HG02870 (cell line): ENCODE measurements around the gene ALPI.

Experiments
- ATAC-seq: cut with Tn5 transposase; IDR thresholded peaks from one replicate; pipeline ENCODE4 v1.9.1; 2021; ENCODE audit warnings: mild to moderate bottlenecking, moderate library complexity; ENCODE audit not compliant: unreplicated experiment

The ALPI gene

DNA sequence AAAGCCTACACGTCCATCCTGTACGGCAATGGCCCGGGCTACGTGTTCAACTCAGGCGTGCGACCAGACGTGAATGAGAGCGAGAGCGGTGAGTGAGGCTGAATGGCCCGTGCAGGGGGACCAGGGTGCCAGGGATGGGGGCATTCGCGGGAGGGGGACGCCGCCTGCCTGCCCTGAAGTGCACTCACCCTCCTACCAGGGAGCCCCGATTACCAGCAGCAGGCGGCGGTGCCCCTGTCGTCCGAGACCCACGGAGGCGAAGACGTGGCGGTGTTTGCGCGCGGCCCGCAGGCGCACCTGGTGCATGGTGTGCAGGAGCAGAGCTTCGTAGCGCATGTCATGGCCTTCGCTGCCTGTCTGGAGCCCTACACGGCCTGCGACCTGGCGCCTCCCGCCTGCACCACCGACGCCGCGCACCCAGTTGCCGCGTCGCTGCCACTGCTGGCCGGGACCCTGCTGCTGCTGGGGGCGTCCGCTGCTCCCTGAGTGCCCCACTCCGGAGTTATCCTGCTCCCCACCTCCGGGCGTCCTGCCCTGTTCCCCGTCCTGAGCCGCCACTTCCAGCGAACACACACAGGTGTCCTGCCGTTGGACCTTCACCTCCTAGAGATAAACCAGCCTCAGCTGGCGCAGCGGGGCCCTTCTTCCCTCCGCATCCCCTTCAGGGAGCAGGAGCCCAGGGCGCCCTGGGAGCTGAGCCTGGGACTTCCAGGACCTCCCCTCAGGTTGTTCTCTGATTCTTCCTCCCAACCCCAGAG is 2.9 kb downstream of the ALPI start:
- no peak for ATAC-seq

DNA sequence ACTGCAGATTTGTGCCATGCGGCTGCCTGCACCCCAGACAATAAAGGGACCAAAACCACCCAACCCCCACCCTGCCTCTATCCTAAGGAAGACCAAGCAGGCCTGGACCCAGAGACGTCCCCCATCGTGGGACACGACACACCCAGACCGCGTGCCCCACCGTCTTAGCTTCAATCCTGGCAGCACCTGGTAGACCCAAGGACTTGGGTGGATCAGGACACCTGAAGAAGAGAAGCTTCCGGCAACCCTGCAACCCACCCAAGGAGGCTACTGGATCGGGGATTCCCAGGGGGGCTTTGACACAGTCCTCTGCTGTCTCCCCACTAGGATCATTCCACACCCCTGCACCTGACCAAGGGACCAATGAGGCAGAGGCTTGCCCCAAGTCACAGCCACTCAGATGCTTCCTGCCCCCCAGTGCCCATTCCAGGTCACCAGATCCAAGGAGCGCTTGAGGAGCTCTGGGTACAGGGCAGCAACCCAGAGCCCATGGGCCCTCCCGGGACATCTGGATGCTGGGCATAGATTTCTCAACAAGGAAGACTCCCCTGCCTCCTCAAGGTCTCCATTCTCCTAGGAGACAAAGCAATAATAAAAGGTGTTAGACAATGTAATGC is 3.6 kb downstream of the ALPI start:
- ATAC-seq: no peak

DNA sequence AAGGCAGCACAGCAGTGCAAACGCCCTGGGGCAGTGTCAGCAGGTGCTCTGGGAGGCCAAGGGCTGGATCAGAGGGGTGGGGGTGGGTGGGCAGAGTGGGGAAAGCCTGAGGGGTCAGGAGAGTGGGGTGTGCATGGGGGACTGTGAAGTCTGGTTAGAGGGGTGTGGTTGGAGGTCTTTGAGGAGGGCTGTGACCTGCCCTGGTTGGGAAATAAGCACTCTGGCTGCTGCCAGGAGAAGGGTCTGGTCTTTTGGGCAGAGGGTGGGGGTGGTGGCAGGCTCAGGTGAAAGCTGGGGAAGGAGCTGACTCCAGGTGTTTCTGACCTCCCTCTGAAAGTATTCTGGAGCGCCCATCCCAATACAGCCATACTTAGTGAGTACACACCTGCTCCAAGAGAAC is 4.2 kb downstream of the ALPI start:
- no peak for ATAC-seq

DNA sequence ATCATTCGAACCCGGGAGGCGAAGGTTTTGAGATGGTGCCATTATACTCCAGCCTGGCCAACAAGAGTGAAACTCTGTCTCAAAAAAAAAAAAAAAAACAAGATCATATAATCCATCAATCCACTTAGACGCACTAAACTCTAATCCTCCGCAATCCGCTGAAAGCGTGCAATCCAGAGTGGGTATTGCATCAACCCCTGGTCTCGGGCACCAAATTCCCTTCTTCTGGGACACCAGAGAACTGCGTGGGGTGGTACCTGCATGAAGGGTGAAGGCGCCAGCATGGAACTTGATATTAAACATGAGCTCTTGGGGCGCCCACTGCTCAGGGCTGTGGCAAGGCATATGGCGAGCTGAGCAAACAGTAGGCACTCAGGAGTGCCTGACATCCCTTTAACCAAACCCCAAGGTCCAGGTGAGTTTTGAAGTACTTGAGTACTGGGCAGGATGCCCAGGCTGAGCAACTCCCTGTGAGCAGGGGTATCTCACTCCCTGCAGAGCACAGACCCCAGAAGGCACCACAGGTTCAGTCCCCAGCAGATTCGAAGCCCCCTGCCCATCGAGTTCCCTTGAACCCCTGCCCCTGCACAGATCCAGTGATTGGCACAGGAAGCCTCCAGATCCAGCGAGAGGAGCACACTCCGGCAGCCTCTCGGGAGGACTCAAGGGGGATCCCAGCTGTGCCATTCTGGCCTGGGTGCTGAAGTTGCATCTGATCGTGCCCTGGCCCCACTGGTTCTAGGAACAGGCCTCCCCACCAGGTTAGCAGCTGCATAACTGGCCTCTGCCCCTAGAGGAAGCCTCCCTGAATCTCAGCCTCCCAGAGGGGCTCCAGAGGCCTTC is 8.0 kb downstream of the ALPI start:
- ATAC-seq: no peak

DNA sequence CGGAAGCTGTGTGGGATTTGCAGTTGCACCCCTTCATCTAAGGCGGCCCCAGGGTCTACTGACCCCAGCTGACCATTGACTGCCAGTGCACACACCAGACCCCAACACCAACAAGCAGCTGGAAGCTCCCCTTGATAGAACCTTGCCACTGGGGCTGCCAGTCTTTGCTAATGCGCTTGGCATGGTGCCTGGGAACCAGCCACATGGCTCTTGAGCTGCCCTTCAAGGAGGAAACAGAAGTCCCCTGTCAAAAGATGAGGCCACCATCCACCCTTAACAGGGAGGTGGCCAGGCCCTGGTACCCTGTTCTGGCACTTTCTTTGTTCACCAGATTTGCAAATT is 8.6 kb downstream of the ALPI start:
- ATAC-seq: no peak

DNA sequence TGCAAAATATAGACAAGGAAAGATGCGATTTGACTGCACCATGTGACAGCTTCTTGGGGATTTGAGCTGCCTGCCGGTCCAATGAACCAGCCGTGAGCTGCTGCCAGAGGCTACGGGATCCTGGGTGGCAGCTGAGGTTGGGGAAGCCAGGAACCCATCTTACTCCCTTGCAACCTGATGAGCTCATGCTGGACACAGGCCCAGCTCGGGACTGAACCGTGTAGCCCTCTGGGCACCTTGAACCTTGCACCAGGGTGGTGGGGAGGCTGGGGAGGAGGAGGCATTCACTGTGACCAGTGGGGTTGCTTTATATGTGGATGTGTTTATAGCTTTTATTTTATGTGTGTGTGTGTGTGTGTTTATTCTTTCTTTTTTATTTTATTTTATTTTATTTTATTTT is 9.1 kb downstream of the ALPI start:
- no peak for ATAC-seq

DNA sequence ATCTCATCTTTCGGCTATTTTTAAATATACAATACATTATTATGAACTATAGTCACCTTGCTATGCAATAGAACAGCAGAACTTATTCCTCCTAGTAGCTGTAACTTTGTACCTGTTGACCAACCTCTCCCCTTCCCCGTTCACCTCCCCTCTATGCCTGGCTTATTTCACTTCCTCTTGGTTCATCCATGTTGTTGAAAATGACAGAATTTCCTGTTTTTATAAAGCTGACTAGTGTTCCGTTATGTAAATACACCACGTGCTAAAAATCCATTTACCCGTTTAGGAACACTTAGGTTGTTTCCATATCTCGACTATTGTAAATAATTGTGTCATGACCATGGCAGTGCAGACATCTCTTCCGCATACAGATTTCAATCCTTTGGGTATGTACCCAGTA is 10.3 kb downstream of the ALPI start:
- no peak for ATAC-seq

DNA sequence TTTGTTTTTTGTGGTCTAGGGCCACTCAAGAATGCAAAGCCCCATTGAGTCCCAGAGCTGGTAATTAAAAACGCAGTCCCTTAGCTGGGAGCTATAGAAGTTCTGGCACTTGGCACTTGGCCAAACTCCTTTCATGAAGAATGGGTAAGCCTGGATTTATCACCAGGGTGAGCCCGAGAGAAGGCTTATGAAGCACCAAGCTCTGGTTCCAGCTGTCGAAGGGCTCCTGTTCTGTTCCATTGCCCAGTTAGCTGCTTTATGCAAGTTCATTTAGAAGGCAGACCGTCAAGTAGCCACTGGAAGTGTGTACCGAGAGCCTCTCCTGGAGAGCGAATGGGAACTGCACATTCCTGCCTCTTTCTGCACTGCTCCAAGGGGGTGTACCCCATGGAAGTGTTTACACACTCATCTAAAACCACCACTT is 17.5 kb downstream of the ALPI start:
- ATAC-seq: no peak

DNA sequence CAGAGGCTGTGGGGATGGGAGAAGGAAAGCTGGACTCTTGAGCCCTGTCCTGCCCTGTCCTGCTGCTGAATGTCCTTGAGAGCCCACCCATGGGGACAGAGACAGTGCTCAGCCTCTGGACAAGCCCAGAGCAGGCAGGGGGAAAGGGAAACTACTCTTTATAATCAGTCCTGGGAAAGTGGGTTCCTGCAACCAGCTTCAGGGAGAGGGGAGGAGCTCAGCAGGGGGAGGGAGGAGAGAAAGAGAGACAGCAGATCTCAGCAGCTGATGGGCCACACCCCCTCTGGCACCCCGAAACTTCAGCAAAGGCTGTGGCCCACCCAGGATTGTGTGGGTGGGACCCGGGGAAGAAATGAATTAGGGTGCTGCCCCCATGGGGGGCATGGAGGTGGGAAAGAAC is 20.1 kb downstream of the ALPI start:
- no peak for ATAC-seq

DNA sequence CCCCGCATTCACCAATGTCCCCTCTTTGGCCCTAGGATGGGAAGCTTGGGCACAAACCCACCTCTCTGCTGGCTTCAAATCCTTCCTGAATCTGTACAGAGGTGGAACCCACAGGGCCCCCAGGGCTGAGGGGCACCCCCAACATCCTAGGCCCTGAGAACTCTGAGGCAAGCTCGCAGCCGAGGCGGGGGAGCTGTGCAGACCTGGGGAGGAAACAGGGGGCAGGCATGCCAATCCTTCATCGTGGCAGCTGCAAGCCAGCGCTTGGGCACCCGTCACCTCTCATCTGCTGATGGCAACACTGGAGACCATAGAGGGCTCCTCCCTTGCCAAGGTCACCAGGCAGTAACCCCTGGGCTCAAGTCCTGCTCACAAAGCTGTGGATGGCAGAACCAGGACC is 20.8 kb downstream of the ALPI start:
- no peak for ATAC-seq

DNA sequence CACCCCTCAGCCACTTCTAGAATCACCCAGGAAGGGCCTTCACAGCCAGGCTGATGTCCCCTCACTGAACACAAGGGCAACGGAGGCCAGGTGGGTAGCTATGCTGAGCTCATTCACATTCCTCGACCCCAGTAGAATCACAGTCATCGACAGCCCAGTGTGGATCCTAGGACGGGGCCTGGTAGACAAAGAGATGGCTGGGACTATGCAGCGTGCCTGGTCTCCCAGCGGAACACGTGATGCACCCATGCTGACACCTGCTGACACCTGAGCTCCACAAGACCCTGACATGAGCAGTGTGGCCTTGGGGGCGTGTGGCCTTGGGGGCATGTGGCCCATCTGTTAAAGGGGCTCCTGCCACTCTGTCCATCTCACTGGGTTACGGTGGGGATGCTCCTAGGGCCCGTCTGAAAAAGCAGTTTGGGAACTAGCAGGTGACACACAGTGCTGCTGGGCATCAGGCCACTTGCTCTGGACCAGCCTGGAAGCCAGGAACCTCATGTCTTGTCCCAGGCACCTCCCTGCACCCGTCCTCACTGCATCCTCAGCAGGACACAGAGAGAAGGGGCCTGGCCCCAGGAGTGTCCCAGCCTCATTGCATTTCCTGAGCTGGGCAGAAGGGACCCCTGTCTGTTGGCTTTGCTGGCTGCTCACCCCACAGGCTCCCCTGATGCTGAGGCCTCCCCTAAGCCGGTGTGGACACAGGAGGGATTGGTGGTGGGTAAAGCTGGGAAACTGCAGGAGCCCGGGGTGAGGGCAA is 22.0 kb downstream of the ALPI start:
- ATAC-seq: no peak

DNA sequence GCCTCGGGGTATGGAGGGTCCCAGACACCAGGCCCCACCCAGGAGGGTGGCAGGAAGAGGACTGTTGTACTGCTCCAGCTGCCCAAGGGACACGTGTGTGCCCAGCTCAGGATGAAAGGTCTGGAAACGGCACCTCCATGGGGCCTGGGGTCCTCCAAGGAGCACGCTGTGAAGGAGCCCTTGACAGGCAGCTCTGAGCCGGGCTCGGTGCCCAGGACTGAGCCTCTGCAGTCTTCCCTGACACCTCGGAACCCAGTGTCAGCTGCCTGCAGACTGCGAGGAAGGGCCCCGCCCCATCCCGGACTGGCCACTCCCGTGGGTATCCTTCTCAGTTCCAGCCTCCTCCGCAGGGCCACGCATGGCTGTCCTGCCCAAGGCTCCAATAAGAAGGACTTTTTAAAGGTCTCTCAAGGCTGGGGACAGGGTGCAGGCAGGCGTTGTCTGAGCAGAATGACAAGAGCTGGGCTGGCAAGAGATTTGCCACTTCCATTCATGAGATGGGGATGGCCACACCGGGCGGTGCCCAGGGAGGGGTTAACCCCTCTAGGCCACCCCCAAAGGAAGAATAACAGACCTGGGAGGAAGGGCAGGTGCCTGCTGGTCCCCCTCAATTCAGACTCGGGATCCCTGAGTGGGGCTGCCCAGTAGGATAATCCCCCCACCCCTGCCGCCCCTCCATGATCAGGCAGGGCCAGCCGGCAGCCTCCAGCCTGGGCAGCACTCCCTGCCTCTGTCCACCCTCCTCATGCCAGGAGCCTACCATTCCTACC is 22.8 kb downstream of the ALPI start:
- ATAC-seq: no peak

DNA sequence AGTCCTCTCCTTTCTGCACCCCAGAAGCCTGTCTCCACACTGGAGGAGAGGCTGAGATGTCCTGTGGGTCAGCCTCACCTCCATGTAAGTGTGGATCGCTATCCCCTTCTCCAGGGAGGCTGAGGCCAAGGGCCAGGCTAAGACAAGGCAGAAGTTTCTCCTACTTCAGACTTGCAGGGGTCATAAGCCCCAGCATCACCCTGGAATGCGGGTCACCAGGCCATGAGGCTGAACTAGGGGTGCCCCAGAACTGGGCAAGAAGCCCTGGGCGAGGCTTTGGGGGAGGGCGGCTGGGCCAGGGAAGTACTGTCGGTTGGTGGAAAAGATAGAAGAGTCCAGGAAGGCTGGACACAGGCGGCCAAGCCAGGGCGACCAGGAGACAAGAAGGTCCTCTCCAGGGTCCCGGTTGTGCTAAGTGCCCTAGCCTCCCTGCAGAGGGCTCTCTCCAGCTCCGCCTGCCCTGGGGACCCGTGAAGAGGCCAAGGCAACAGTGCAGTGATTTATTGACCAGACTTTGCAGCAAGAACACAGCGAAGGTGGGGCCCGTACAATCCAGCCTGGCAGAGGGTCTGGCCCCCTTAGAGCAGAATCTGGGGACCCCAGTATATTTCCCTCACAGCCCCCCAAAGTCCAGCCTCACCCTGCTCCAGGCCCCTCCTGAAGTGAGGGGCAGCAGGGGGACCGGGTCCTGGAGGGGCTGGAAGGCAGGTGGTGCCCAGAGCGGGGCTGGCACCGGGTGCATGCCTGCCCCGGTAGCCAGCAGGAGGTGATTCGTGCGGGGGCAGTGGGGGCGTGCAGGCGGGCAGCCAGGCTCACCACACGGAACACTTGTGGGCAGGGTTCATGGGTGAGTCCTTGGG is 23.6 kb downstream of the ALPI start:
- no peak for ATAC-seq

DNA sequence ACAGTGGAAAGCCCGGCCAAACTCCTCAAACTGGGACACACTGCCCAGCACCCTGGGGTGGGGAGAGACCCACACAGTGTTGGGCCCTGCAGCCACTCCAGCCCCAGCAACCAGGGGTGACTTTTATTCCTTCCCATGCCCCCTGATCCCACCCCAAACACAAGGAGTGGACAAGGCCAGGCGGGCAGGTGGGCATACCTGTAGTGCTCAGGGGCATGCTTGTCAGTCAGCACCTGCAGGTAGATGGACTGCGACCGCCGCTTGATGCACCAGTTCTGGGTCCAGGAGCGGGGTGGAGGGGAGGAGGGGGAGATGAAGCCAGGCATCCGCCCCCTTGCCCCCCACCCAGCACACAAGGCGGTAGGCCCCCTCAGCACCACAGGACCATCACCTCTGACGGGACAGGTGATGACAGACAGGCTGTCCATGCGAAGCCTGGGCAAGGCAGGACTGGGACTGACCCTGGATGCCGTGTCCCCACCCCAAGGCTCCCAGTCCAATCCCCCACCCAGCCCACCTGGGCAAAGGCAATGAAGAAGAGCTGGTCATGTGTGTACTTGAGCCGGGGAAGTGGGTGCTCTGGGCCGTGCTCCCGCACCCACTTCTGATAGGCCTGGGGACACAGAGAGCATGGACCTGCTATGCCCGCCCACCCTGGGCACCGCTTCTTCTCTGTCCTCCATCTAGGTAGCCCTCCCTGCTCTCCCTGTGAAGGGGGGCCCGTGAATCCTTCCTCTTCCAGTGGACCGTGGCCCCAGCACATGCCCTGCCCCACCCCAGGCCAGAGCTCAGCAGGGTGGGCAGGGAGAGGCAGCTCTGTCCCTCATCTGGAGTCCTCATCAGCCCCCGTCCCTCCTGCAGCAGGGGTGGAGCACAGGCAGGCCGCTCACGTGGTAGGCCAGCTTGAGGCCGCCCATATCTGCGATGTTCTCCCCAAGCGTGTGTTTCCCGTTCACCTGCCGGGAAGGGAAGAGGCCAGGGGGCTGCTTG is 24.5 kb downstream of the ALPI start:
- no peak for ATAC-seq

DNA sequence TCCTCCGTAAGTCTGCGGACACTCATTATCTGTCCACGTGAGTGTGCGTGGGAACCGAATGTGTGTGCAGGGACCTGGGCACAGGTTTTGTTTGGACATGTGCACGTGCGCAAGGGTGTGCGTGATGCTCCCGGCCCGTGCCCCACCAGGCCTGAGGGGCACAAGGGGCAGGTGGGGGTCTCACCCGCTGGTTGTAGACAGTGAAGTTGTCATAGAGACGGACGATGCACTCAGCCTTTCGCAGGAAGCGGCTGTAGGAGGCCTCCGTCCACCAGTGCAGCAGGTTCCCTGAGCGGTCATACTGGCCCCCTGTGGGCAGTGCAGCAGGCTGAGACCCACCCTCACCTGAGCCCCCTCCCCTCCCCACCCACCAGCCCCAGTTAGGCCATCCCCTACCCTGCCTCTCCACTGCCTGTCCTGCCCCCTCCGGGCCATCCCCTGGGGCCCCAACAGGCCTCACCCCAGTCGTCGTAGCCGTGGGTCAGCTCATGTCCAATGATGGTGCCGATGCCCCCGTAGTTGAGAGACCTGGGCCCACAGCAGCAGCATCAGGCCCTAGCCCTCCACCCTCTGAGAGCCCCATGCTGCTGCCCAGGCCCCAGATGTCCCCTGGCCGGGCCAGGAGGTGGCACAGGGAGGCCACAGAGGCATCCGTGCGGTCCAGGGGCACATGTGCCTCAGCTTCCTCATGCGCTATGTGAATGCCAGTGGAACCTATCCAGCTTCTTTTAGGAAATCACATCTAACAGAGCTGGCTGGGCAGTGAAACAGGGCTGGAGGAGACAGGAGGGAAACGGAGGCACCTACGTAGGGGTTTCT is 25.6 kb downstream of the ALPI start:
- ATAC-seq: no peak

DNA sequence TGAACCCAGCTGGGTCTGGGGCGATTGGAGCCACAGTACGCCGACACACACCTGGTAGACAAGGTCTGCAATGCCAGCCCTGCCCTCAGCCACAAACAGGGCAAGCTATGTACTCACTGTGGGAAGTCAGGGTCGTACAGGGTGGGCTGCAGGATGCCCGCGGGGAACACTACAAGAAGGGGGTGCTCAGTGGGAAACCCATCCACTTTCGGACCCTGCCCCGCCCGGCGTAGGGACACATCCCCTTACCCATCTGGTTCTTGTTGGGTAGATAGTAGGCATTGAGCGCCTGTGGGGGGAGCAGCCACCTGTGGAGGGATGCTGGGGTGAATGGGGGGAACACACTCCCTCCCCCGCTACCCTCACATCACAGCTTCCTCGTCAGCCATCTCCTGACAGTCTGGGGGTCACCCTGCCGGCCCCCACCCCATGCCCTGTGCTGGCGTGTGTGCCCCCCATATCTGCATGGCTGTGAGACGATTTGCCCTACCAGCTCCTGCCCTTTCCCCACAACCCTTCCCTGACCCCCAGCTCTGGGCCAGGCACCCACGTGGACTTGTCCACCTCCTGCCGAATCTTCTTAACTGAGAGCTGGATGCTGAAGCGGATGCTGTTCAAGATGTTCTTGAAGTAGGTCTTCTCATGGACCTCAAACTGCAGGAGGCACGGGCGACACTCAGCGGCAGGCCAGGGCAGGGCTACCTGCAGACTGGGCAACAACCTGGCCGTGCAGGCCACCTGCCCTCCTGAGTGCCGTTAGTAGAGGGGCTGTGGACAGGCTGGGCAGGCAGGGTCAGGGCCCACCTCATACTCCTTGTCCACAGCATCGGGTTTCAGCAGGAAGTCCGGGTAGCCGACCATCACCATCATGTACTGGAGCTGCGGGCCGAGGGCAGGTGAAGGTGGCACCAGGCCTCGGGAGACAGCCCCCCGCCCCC is 26.6 kb downstream of the ALPI start:
- ATAC-seq: no peak
